CD8-positive, alpha-beta memory T cell (primary cell): ENCODE results near the gene TBCD. TPM values are rescaled to one million over a fixed set of nuclear protein-coding genes. Genes with fewer than 3 reads are reported as not detected.

Source experiments
- CTCF ChIA-PET: fragments of 350-600 bp; sonication (Branson Sonifier 250); formaldehyde crosslinking; loops from one replicate; lab custom pipeline; 2021; ENCODE audit warnings: antibody characterized with exemption; lab: Charles Lee
- POLR2A ChIA-PET: fragments of 350-600 bp; sonication (Branson Sonifier 250); formaldehyde crosslinking; loops from one replicate; lab custom pipeline; 2021; ENCODE audit warnings: antibody characterized with exemption; lab: Charles Lee
- DNase-seq, 5 donors: peaks; one replicate each; pipeline versions ENCODE4 v3.0.0 to v3.0.0-alpha.2; 2020 to 2022; ENCODE audit warnings: mixed read lengths in 1 of 5
- H3K27ac ChIP-seq: one replicate; pipeline ENCODE4 v1.7.0; 2013; ENCODE audit warnings: low read depth, mild to moderate bottlenecking, low read length, moderate library complexity
- H3K27me3 ChIP-seq: 2 replicates; pipeline ENCODE4 v1.7.0; 2013; ENCODE audit warnings: low read length, mild to moderate bottlenecking; ENCODE audit not compliant: insufficient read depth, poor library complexity, severe bottlenecking
- H3K36me3 ChIP-seq: 2 replicates; pipeline ENCODE4 v1.7.0; 2013; ENCODE audit warnings: mild to moderate bottlenecking, low read length, moderate library complexity; ENCODE audit not compliant: insufficient read depth
- H3K4me1 ChIP-seq: 2 replicates; pipeline ENCODE4 v1.7.0; 2013; ENCODE audit warnings: mild to moderate bottlenecking, low read length, moderate library complexity; ENCODE audit not compliant: insufficient read depth
- H3K4me3 ChIP-seq: 2 replicates; pipeline ENCODE4 v1.7.0; 2013; ENCODE audit warnings: mild to moderate bottlenecking, low read length
- H3K9me3 ChIP-seq: 2 replicates; pipeline ENCODE4 v1.7.0; 2013; ENCODE audit warnings: mild to moderate bottlenecking, low read length
- H3K27ac Mint-ChIP-seq, 8 donors: one replicate each; pipeline ENCODE4 v1.8.0; 2020 to 2021; ENCODE audit warnings: mixed read lengths in 8 of 8, mild to moderate bottlenecking in 6 of 8, inconsistent platforms in 3 of 8, moderate library complexity in 3 of 8
- H3K27me3 Mint-ChIP-seq, 2 donors: one replicate each; pipeline ENCODE4 v1.8.0; 2020 to 2021; ENCODE audit warnings: mixed read lengths in 2 of 2, mild to moderate bottlenecking in 1 of 2, moderate library complexity in 1 of 2
- H3K36me3 Mint-ChIP-seq, 3 donors: one replicate each; pipeline ENCODE4 v1.8.0; 2020 to 2021; ENCODE audit warnings: mixed read lengths in 3 of 3, inconsistent platforms in 1 of 3, mild to moderate bottlenecking in 1 of 3
- H3K4me1 Mint-ChIP-seq, 3 donors: one replicate each; pipeline ENCODE4 v1.8.0; 2020 to 2021; ENCODE audit warnings: mixed read lengths in 3 of 3, inconsistent platforms in 1 of 3, mild to moderate bottlenecking in 1 of 3
- H3K4me3 Mint-ChIP-seq, 7 donors: one replicate each; pipeline ENCODE4 v1.8.0; 2020 to 2021; ENCODE audit warnings: mixed read lengths in 7 of 7, mild to moderate bottlenecking in 6 of 7, moderate library complexity in 4 of 7, inconsistent platforms in 2 of 7
- H3K9me3 Mint-ChIP-seq, 5 donors: one replicate each; pipeline ENCODE4 v1.8.0; 2020 to 2022; ENCODE audit warnings: mixed read lengths in 5 of 5, mild to moderate bottlenecking in 3 of 5, moderate library complexity in 2 of 5, inconsistent platforms in 1 of 5
- polyA plus RNA-seq: library from polyadenylated mRNA; unstranded; fragments of 300-500 nt; fragmentation: Illumina TruSeq; gene quantifications from one replicate; pipeline ENCODE4 v1.2.3, GENCODE V29; 2021
- total RNA-seq, 2 experiments: library from RNA; stranded (reverse); gene quantifications; one replicate each; pipeline ENCODE4 v1.2.3, GENCODE V29; 2021

The TBCD gene
- total and polyA plus RNA-seq, 3 experiments from 2014 or later: 79.1 to 130 (median 83.7) TPM

DNA sequence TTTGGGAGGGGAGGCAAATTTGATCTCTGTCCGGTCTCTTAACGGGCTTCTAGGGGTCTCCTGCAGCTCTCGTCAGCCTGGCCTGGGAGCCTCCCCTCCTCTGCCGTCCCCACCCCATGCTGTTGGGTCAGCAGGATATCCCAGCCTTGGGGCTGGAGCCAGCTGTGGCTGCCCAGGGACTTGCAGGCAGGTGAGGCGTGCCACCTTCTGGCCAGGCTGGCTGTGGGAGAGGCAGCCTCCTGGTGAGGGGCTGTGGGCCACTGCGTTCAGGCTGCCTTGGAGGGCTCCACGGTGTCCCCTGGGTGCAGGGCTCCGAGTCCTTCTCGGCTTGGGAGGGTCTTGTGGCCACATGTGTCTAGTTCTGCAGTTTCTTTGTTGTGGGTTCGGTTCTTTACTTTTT lies 34.6 kb downstream of the TBCD start:
- ChIA-PET POLR2A (no interaction called here), CTCF (no interaction called here)
- Mint-ChIP-seq H3K27me3 (no peaks in the 10 kb centered on the region), H3K36me3 (peaks cover 0 to 46% (median 7%) of the 10 kb centered on the region in 3 donors), H3K4me1 (peaks cover 14 to 25% (median 21%) of the 10 kb centered on the region in 3 donors), H3K4me3 (no peak overlapping the region), H3K27ac (no peak overlapping the region), H3K9me3 (no peaks in the 10 kb centered on the region)
- no peak for DNase-seq
- Histone ChIP-seq H3K9me3 (no peaks in the 10 kb centered on the region), H3K36me3 (peaks cover 14% of the 10 kb centered on the region), H3K27me3 (no peaks in the 10 kb centered on the region), H3K27ac (no peak overlapping the region), H3K4me1 (peaks cover 6% of the 10 kb centered on the region), H3K4me3 (no peak overlapping the region)

DNA sequence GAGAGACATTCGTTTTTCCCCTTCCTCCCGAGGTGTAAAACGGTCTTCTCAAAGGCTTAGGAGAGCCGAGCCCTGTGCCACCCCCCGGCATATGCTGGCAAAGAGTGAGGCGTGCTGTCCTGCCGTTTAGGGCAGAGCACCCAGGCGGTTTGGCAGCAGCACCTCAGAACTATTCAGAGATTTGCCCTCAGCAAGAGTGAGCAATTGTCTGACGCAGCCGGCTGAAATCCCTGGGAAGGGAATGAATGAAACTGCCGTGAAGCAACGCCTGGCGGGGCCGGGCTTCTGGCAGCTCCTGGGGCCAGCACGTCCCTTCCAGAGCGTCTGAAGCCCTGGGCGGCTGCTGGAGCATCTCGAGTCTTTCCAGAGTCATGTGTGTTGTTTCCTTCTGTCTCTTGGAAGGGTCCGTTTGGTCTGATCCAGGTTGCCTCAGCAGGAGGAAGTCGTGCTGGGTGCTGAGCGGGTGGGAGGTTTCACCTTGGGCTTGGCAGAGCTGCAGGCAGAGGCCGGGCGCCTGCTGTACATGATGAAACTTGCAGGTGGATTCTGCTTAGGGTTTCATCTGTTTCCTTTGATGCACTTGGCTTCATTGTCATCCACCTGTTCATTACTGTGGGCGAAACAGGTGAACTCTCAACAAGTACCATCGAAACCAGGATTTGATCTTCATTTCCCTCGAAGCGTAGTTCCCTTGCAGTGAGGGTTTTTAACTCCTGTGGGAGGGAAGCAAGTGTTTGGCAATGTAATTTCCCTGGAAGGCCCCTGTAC lies 35.4 kb downstream of the TBCD start:
- Histone ChIP-seq H3K36me3 (peaks cover 13% of the 10 kb centered on the region), H3K9me3 (no peaks in the 10 kb centered on the region), H3K27me3 (no peaks in the 10 kb centered on the region), H3K27ac (no peak overlapping the region), H3K4me3 (no peak overlapping the region), H3K4me1 (no peaks in the 10 kb centered on the region)
- no peak for DNase-seq
- Mint-ChIP-seq H3K36me3 (peaks cover 0 to 46% (median 7%) of the 10 kb centered on the region in 3 donors), H3K27me3 (no peaks in the 10 kb centered on the region), H3K27ac (peak overlapping the region in 2 of 8 donors; percentile 8 to 29), H3K4me1 (peaks cover 7 to 18% (median 13%) of the 10 kb centered on the region in 3 donors), H3K4me3 (no peak overlapping the region), H3K9me3 (no peaks in the 10 kb centered on the region)
- CTCF ChIA-PET: no interaction called here
- POLR2A ChIA-PET: no interaction called here

DNA sequence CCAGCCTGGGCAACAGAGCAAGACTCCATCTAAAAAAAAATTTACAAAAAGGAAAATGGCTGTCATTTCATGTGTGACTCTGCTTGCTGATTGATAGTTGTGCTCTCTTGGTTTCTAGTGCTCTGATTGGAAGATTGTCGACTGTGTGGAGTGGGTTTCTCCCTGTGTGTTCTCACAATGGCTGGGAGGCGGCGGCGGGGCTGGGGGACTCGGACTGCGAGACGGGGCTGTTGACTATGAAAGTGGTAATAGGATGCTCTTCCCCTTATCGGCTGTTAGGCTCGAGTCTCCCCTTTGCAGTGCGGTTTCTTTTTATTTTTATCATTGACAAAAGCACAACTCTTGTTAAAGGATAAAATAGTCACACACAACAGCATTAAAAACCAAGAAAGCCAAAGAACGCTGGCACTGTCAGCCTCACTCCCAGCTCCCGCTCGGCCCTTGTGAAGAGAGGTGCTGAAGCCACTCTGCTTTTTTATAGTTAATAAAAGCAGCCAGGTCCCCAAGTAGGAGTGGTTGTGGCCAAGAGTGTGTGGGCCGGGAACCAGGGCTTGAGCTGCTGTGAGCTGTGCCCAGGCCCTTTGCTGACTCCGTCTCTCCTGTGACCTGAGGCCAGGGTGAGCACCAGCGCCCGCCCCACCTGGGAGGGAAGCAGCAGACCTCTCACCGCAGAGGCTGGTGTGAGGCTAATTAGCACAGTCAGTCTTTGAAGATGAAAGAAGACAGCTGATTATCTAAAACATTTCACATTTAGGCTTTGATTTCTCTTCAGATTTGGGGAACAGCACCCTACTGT lies 36.5 kb downstream of the TBCD start:
- DNase-seq: no peak
- no peaks in the 10 kb centered on the region for H3K9me3 Mint-ChIP-seq
- Histone ChIP-seq H3K9me3 (no peaks in the 10 kb centered on the region), H3K36me3 (peaks cover 12% of the 10 kb centered on the region), H3K27me3 (no peaks in the 10 kb centered on the region), H3K4me1 (no peaks in the 10 kb centered on the region), H3K4me3 (no peak overlapping the region), H3K27ac (no peak overlapping the region)
- ChIA-PET CTCF (interaction anchor here (1.2 kb wide), 1 partner anchor 12 kb away, joined by 3 read pairs; no protein-coding TSS in a partner anchor), POLR2A (no interaction called here)
- peak overlapping the region in 4 of 8 donors; percentile 7 to 70 (median 28) for H3K27ac Mint-ChIP-seq
- peaks cover 0 to 40% (median 8%) of the 10 kb centered on the region in 3 donors for H3K36me3 Mint-ChIP-seq
- peaks cover 5 to 14% (median 12%) of the 10 kb centered on the region in 3 donors for H3K4me1 Mint-ChIP-seq
- H3K27me3 Mint-ChIP-seq: no peaks in the 10 kb centered on the region
- no peak overlapping the region for H3K4me3 Mint-ChIP-seq

DNA sequence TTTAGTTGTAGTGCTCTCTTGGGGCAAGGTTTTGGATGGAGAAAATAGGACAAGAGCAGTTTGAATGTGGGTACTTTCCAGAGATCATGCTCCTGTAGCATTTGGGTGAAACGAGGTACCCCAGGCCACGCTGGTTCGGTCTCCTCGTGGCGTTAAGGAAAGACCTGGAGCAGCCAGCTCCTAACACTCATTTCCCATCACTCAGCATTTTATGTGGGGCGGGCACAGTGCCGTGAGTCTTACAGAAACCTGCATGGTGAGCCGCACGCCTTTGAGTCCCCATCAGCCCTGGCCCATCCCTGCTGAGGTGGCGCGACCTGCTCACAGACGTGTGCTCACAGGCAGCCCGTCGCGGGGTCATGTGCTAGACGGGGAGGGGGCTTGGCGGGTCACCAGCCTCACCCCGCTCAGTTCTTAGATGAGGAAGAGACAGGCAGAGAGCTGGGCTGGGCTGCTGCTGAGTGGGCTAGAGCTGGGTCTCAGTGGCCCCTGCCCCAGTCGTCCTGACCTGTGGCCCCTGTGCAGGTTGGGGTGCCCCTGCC lies 37.3 kb downstream of the TBCD start:
- Mint-ChIP-seq H3K27ac (peak overlapping the region in 3 of 8 donors; percentile 7 to 70 (median 30)), H3K9me3 (no peaks in the 10 kb centered on the region), H3K4me3 (no peak overlapping the region), H3K36me3 (peaks cover 0 to 36% (median 8%) of the 10 kb centered on the region in 3 donors), H3K4me1 (peaks cover 5 to 14% (median 12%) of the 10 kb centered on the region in 3 donors), H3K27me3 (no peaks in the 10 kb centered on the region)
- ChIA-PET CTCF (interaction anchor here (1.2 kb wide), 1 partner anchor 12 kb away, joined by 3 read pairs; no protein-coding TSS in a partner anchor), POLR2A (no interaction called here)
- peaks cover 6% of the 10 kb centered on the region for H3K36me3 ChIP-seq
- no peaks in the 10 kb centered on the region for H3K4me1 ChIP-seq
- H3K4me3 ChIP-seq: no peak overlapping the region
- H3K27ac ChIP-seq: no peak overlapping the region
- H3K27me3 ChIP-seq: no peaks in the 10 kb centered on the region
- no peak for DNase-seq
- no peaks in the 10 kb centered on the region for H3K9me3 ChIP-seq

DNA sequence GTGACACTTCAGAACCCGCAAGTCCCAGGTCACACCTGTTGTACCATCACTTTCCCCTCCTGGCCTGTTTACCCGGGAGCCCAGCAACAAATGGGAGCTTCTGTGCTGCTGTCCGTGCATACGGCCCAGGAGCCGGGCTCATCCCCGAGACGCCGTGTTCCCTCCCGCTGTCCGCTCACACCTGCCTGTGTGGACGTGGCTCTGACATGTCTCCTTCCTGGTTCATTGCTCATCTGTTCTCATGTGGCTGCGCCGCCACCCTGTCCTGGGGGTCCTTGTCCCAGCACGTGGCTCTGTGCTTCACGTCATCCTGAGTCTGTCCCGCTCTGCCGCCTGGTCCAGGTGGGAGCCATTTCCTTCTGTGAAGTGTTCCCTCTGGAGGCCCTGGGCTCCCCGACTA lies 37.9 kb downstream of the TBCD start:
- Mint-ChIP-seq H3K27ac (peak overlapping the region in 3 of 8 donors; percentile 17 to 80 (median 63)), H3K36me3 (peaks cover 0 to 30% (median 8%) of the 10 kb centered on the region in 3 donors), H3K27me3 (no peaks in the 10 kb centered on the region), H3K9me3 (no peaks in the 10 kb centered on the region), H3K4me1 (peaks cover 5 to 14% (median 12%) of the 10 kb centered on the region in 3 donors), H3K4me3 (no peak overlapping the region)
- no peaks in the 10 kb centered on the region for H3K36me3 ChIP-seq
- CTCF ChIA-PET: no interaction called here
- H3K27ac ChIP-seq: no peak overlapping the region
- no peak overlapping the region for H3K4me3 ChIP-seq
- H3K27me3 ChIP-seq: no peaks in the 10 kb centered on the region
- H3K4me1 ChIP-seq: no peaks in the 10 kb centered on the region
- H3K9me3 ChIP-seq: no peaks in the 10 kb centered on the region
- POLR2A ChIA-PET: no interaction called here
- no peak for DNase-seq

DNA sequence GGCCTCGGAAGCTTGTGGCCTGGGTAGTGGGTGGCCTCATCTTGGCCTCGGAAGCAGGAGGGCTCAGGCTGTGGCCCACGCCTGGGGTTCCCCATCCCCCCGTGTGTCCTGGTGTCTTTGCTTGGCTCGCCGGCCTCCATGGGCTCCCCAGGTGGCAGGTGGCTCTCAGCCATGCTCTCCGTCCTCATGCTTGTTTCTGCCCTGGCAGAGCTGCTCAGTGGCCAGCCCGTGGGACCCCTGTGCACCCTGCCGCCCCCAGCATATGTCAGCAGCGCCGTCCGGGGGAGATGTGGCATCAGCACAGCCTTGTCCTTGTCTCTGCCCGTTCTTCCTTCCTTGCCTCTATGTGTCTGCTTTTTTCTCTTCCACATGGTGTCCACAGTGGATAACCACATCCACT lies 38.5 kb downstream of the TBCD start:
- Histone ChIP-seq H3K27ac (no peak overlapping the region), H3K27me3 (no peaks in the 10 kb centered on the region), H3K9me3 (no peaks in the 10 kb centered on the region), H3K4me1 (no peaks in the 10 kb centered on the region), H3K36me3 (no peaks in the 10 kb centered on the region), H3K4me3 (no peak overlapping the region)
- H3K4me1 Mint-ChIP-seq: peaks cover 5 to 14% (median 12%) of the 10 kb centered on the region in 3 donors
- H3K36me3 Mint-ChIP-seq: peaks cover 0 to 33% (median 10%) of the 10 kb centered on the region in 3 donors
- ChIA-PET POLR2A (no interaction called here), CTCF (no interaction called here)
- H3K4me3 Mint-ChIP-seq: no peak overlapping the region
- no peak for DNase-seq
- no peaks in the 10 kb centered on the region for H3K9me3 Mint-ChIP-seq
- no peaks in the 10 kb centered on the region for H3K27me3 Mint-ChIP-seq
- peak overlapping the region in 1 of 8 donors; percentile 45 for H3K27ac Mint-ChIP-seq

DNA sequence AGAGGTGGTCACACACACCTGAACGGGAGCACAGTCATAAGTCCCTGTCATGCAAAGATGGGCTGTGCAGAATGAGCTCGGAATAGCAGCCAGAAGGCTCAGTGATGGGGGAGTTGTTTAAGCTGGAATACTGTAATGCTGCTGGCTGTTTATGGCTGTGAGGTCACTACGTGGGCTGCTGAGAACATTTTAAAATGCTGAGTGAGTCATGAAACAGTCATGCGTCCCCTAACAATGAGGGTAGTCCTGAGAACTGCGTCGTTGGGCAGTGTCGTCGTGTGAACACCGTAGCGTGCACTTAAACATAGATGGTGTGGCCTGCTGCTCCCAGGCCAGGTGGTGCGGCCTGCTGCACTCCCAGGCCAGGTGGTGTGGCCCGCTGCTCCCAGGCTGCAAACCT lies 39.7 kb downstream of the TBCD start:
- no peaks in the 10 kb centered on the region for H3K27me3 Mint-ChIP-seq

More for the DNA sequence above, 39.7 kb downstream of the TBCD start:
- Mint-ChIP-seq H3K4me1 (peaks cover 5 to 14% (median 12%) of the 10 kb centered on the region in 3 donors), H3K4me3 (no peak overlapping the region), H3K36me3 (peaks cover 0 to 35% (median 12%) of the 10 kb centered on the region in 3 donors), H3K27ac (peak overlapping the region in 2 of 8 donors; percentile 11 to 33), H3K9me3 (no peaks in the 10 kb centered on the region)
- no peaks in the 10 kb centered on the region for H3K4me1 ChIP-seq
- ChIA-PET CTCF (interaction anchor here (2.1 kb wide), 1 partner anchor 10 kb away, joined by 4 read pairs; no protein-coding TSS in a partner anchor), POLR2A (no interaction called here)
- no peak overlapping the region for H3K4me3 ChIP-seq
- no peak overlapping the region for H3K27ac ChIP-seq
- no peaks in the 10 kb centered on the region for H3K36me3 ChIP-seq
- no peak for DNase-seq
- H3K27me3 ChIP-seq: no peaks in the 10 kb centered on the region
- no peaks in the 10 kb centered on the region for H3K9me3 ChIP-seq
